ENCODE data around the gene SFT2D1.

Gene SFT2D1

DNA sequence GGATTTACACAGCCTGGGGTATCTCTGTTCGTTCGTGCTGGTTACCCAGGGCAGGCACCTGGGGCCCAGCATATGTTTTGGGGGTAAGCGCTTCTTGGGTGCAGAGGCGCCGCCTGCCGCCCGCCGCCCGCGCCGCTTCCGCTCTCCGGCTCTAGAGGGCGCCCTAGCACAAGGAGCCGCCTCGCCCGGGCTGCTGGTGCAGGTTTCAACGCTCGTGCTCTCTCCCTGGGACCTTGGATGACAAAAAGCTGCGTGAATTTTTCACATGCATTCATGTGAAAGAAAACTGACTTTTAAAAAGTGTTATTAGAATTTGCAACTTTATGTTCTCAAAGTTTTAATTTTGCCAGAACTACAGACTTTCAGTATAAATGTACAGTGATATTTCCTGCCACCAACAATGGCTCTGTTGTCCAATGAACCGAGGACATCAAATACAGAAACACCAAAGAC lies 66.6 kb downstream of the SFT2D1 start:
- peak; percentile 36 for DNase-seq

DNA sequence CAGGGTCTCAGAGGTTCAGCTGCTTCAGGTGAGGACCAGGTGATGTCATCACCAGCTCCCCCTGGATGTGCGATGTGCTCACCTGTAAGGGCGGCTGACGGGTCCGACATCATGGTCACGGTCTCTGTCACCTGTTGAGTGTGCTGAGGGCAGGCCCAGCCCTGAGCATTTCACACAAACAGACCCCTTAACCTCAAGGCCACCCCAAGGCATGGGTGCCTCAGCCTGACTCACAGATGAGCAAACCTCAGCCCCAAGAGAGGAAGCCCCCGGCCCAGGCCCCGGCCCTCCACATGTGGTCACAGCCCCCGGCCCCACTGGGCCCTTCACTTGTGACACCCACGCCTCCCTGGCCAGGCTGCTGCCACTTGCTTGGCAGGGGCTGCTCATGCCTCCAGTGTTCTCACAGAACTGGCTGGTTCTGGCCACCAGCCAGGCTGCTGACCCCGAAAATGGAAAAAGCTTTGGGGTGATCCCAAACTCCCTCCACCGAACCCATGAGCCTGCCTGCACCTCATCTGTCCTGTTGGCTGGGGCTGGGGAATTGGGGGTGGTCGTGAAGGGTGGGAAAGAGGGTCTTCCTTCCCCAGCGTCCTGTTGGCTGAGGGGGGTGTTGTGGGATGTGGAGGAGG lies 67.5 kb downstream of the SFT2D1 start:
- DNase-seq = no peak

DNA sequence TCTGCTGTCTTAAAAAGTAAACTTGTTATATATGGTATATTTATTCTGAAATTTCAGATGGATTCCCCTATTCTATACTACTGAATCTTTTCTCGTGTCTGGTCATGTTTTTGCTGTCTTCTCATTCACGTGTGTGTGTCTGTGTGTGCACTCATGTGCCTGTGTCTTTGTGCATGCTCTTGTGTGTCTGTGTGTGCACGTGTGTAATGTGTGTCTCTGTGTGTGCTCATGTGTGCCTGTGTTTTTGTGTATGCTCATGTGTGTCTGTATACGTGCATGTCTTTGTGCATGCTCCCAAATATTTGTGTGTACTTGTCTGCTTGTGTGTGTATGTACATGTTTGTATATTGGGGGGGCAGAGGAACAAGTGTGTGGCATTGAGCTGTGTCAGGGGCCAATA lies 68.2 kb downstream of the SFT2D1 start:
- no peak for DNase-seq

DNA sequence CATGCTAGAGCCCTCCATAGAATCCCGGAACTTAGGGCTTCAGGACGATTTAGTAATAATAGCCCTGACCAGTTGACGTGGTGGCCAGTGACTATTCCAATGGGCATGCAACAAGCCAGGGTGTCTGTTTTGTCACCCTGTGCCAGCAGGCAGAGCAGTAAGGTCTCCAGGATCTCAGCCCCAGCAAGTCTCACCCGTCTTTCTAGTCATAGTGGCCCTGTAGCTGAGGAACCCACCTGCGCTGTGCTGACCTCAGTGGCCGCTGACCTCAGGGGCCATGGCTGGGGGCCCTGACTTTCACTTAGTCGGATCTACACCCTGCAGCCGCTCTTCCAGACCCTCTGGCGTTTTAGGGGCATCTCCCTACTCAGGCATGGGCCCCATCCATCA lies 71.0 kb downstream of the SFT2D1 start:
- DNase-seq = no peak

DNA sequence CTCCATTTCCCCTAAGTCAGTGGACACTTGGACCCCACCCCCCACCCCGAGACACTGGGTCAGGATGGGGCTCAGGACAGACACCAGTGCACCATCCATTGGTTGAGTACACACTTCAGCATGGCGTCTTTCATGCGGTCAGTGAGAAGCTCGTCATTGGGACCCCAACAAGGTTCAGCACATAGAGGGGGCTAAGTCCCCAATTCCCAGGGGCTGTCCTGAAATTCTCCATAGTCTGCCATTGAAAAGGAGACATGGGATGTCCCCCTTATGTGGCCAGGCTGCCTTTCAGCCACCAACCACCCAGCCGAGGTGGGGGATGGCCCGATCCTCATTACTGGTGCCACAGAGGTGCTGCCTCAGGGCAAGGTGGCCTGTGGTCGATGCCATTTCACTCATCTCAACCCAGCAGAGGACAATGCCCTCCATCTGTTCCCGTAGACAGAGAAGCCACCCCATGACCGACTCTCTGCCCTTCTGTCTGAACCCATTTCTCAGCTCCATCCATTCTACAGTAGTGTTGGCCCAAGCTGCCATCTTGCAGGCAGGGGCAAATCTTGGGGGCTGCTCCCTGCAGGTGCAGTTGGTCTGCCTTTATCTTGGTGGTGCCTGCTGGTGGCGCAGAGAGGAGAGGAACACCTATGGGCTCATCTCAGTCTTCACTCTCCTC lies 71.5 kb downstream of the SFT2D1 start:
- DNase-seq = no peak
